WERI-Rb-1 (cell line): ENCODE measurements around the gene MYO10.

Source experiments
- DNase-seq: peaks from one replicate; pipeline ENCODE4 v3.0.0-alpha.2; 2020
- H3K27ac ChIP-seq: fragments of 250-450 bp; sonication (Bioruptor Pico); 2 replicates; pipeline ENCODE4 v1.5.1; 2020; ENCODE audit warnings: mild to moderate bottlenecking, moderate library complexity
- H3K27me3 ChIP-seq: fragments of 250-450 bp; sonication (Bioruptor Pico); 2 replicates; pipeline ENCODE4 v1.5.1; 2021; ENCODE audit warnings: mild to moderate bottlenecking, low read depth, moderate library complexity; ENCODE audit not compliant: insufficient read depth, severe bottlenecking
- H3K36me3 ChIP-seq: fragments of 250-450 bp; sonication (Bioruptor Pico); 2 replicates; pipeline ENCODE4 v1.5.1; 2020; ENCODE audit warnings: mild to moderate bottlenecking, moderate library complexity
- H3K4me3 ChIP-seq: 2 replicates; pipeline ENCODE4 v1.5.1; 2011; ENCODE audit warnings: low read depth, mild to moderate bottlenecking, control low read depth, low read length
- H3K9me3 ChIP-seq: fragments of 250-450 bp; sonication (Bioruptor Pico); 2 replicates; pipeline ENCODE4 v1.5.1; 2021; ENCODE audit warnings: mild to moderate bottlenecking, moderate library complexity; ENCODE audit not compliant: severe bottlenecking
- CTCF ChIP-seq: IDR thresholded peaks from 2 replicates; pipeline ENCODE4 v1.5.1; 2011; ENCODE audit warnings: low read depth, mild to moderate bottlenecking, control low read depth, inconsistent platforms, low read length

The MYO10 gene

GRCh38 chr5:16888694-16889124, 47.4 kb downstream of the MYO10 start:
- no peak for DNase-seq
- H3K27ac ChIP-seq = no peak overlapping the region
- peaks cover 2% of the 10 kb centered on the region for H3K9me3 ChIP-seq
- no peaks in the 10 kb centered on the region for H3K36me3 ChIP-seq
- H3K27me3 ChIP-seq = no peaks in the 10 kb centered on the region
- H3K4me3 ChIP-seq = no peak overlapping the region
- TF ChIP-seq CTCF = no peak

- TF ChIP-seq CTCF = no peak
- no peaks in the 10 kb centered on the region for H3K36me3 ChIP-seq
- no peaks in the 10 kb centered on the region for H3K27me3 ChIP-seq
- H3K9me3 ChIP-seq = peaks cover 2% of the 10 kb centered on the region
- no peak overlapping the region for H3K27ac ChIP-seq
- H3K4me3 ChIP-seq = no peak overlapping the region
- DNase-seq = no peak
Measured at GRCh38 chr5:16886793-16887345, 49.2 kb downstream of the MYO10 start.

GRCh38 chr5:16886366-16886736, 49.7 kb downstream of the MYO10 start:
- no peak for TF ChIP-seq CTCF
- Histone ChIP-seq H3K27me3 (no peaks in the 10 kb centered on the region), H3K36me3 (no peaks in the 10 kb centered on the region), H3K27ac (no peak overlapping the region), H3K4me3 (no peak overlapping the region), H3K9me3 (peaks cover 2% of the 10 kb centered on the region)
- no peak for DNase-seq

- H3K9me3 ChIP-seq = peaks cover 2% of the 10 kb centered on the region
- no peaks in the 10 kb centered on the region for H3K27me3 ChIP-seq
- TF ChIP-seq CTCF = no peak
- DNase-seq = no peak
- H3K27ac ChIP-seq = no peak overlapping the region
- H3K36me3 ChIP-seq = no peaks in the 10 kb centered on the region
- H3K4me3 ChIP-seq = no peak overlapping the region
Measured at GRCh38 chr5:16885635-16886365, 50.3 kb downstream of the MYO10 start.

GRCh38 chr5:16884595-16884994, 51.5 kb downstream of the MYO10 start:
- H3K27me3 ChIP-seq = no peaks in the 10 kb centered on the region
- H3K36me3 ChIP-seq = no peaks in the 10 kb centered on the region
- no peak for TF ChIP-seq CTCF
- no peak overlapping the region for H3K4me3 ChIP-seq
- DNase-seq = no peak
- peaks cover 2% of the 10 kb centered on the region for H3K9me3 ChIP-seq
- no peak overlapping the region for H3K27ac ChIP-seq

GRCh38 chr5:16883806-16884205, 52.3 kb downstream of the MYO10 start:
- TF ChIP-seq CTCF = no peak
- Histone ChIP-seq H3K9me3 (peaks cover 2% of the 10 kb centered on the region), H3K36me3 (no peaks in the 10 kb centered on the region), H3K27ac (no peak overlapping the region), H3K27me3 (no peaks in the 10 kb centered on the region), H3K4me3 (no peak overlapping the region)
- DNase-seq = no peak
